ENCODE results near the gene HECTD2. TPM values are rescaled to one million over a fixed set of nuclear protein-coding genes. Genes with fewer than 3 reads are reported as not detected.
"Not testable (repeated sequence)": the region's sequence is repeated elsewhere in the genome, so short reads cannot be mapped to it uniquely, and the experiment has no call there.

Gene HECTD2
- total RNA-seq, 2 donors from 2014 or later = 18.7 to 22.8 TPM

DNA sequence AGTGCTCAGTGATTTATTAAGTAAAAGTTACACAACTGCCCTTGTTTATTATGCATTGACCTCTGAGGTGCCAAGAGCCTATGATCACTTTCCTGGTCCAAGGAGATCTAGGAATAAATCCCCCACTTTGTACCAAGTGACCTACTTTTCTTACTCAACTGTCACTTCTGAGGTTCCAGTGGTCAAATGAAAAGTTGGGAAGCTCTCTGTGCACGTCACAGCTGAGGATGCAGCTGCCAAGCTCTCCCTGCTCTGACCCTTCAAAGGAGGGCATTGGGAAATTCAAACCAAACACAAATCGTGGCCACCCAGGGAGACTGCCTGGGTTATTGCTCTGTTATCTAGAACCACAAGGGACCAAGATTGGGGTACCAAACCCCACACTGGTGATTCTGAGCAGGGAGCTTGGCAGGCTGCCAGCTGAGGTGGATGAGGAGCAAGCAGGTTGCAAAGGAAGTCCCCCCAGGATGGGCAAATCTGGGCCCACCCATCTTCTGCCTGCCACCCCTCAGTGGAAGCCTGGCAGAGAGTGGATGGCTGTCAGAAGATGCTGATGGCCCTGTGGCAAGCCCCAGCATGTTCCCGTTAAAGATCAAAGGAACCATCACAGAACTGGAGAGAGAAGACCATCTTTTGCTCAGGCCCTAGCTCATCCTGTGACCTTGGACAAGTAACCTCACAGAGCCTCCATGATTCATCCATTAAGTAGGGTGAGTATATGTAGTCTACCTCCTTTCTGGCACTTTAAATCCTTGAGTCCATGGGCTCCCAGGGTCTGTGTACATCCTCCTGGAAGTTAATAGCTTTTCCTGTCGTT is 116.0 kb downstream of the HECTD2 start:
- 69% methylated on average over 4 of the region's 4 CpGs for WGBS
- intact Hi-C loops (cut with DNase I) = no loop called here
- no peak overlapping the region for H3K27ac ChIP-seq
- no peak overlapping the region for H3K4me3 ChIP-seq
- no peaks in the 10 kb centered on the region for H3K9me3 ChIP-seq
- DNase-seq (ENCODE audit: low spot score) = no peak
- H3K27me3 ChIP-seq (replicated peaks; ENCODE audit: insufficient read depth) = no peaks in the 10 kb centered on the region
- H3K4me1 ChIP-seq (replicated peaks) = no peaks in the 10 kb centered on the region
- no peaks in the 10 kb centered on the region for H3K36me3 ChIP-seq
- TF ChIP-seq, protein P1, sequence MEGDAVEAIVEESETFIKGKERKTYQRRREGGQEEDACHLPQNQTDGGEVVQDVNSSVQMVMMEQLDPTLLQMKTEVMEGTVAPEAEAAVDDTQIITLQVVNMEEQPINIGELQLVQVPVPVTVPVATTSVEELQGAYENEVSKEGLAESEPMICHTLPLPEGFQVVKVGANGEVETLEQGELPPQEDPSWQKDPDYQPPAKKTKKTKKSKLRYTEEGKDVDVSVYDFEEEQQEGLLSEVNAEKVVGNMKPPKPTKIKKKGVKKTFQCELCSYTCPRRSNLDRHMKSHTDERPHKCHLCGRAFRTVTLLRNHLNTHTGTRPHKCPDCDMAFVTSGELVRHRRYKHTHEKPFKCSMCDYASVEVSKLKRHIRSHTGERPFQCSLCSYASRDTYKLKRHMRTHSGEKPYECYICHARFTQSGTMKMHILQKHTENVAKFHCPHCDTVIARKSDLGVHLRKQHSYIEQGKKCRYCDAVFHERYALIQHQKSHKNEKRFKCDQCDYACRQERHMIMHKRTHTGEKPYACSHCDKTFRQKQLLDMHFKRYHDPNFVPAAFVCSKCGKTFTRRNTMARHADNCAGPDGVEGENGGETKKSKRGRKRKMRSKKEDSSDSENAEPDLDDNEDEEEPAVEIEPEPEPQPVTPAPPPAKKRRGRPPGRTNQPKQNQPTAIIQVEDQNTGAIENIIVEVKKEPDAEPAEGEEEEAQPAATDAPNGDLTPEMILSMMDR (IDR thresholded peaks at IDR 0.05) = no peak
- TF ChIP-seq POLR2A (IDR thresholded peaks at IDR 0.05) (no peak), POLR2AphosphoS5 (IDR thresholded peaks at IDR 0.05) (no peak)

DNA sequence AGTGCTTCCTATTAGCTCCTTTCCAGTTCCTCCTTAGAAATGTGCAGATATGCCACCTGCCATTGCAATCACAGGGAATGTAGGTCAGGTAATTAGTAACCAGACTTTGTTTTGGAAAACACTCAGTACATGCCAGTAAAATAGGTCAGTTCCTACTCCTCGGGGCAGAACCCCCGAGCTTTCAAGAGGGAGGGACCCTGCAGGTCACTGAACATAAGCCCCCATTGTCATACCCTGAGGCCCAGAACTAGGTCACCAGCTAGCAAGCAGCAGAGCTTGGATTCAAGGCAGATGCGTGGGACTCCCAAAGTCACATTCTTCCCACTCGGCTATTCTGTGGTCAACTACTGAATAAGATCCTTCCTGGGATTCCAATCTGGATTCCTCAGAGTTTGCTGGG is 117.9 kb downstream of the HECTD2 start:
- intact Hi-C loops (cut with DNase I) = no loop called here
- no peak for DNase-seq (ENCODE audit: low spot score)
- Histone ChIP-seq H3K36me3 (no peaks in the 10 kb centered on the region), H3K4me1 (replicated peaks) (no peaks in the 10 kb centered on the region), H3K4me3 (no peak overlapping the region), H3K9me3 (no peaks in the 10 kb centered on the region), H3K27ac (no peak overlapping the region), H3K27me3 (replicated peaks; ENCODE audit: insufficient read depth) (no peaks in the 10 kb centered on the region)
- WGBS = 80% methylated on average over 4 of the region's 4 CpGs
- TF ChIP-seq POLR2AphosphoS5 (IDR thresholded peaks at IDR 0.05) = no peak
- TF ChIP-seq POLR2A (IDR thresholded peaks at IDR 0.05) = no peak
- TF ChIP-seq, protein P1 (IDR thresholded peaks at IDR 0.05) = no peak

DNA sequence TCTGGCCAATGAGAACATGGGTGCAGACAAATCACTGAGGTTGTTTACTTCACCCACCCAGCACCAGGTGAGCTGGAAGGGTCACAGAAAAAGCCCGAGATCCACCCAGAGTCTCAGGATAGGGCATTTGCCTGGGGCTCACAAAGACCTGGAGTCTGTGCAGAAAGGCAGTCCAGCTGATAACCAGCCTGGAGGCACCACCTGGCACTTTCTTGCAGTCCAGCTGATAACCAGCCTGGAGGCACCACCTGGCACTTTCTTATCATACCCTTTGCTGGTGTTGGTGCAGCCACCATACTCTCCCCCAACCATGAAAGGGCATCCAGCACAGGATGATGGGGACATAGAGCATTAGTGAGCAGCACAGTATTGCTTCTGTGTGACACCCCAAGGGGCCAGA is 118.6 kb downstream of the HECTD2 start:
- no peaks in the 10 kb centered on the region for H3K9me3 ChIP-seq
- no peaks in the 10 kb centered on the region for H3K36me3 ChIP-seq
- WGBS = 100% methylated on average over 1 of the region's 1 CpG
- H3K27ac ChIP-seq = no peak overlapping the region
- no peaks in the 10 kb centered on the region for H3K4me1 ChIP-seq (replicated peaks)
- H3K27me3 ChIP-seq (replicated peaks; ENCODE audit: insufficient read depth) = no peaks in the 10 kb centered on the region
- DNase-seq (ENCODE audit: low spot score) = no peak
- intact Hi-C loops (cut with DNase I) = no loop called here
- TF ChIP-seq, protein P1 (IDR thresholded peaks at IDR 0.05) = no peak
- TF ChIP-seq POLR2AphosphoS5 (IDR thresholded peaks at IDR 0.05) = no peak
- TF ChIP-seq POLR2A (IDR thresholded peaks at IDR 0.05) = no peak
- H3K4me3 ChIP-seq = no peak overlapping the region

DNA sequence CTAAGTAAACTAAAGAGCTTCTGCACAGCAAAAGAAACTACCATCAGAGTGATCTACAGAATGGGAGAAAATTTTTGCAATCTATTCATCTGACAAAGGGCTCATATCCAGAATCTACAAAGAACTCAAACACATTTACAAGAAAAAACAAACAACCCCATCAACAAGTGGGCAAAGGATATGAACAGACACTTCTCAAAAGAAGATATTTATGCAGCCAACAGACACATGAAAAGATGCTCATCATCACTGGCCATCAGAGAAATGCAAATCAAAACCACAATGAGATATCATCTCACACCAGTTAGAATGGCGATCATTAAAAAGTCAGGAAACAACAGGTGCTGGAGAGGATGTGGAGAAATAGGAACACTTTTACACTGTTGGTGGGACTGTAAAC is 124.6 kb downstream of the HECTD2 start:
- H3K9me3 ChIP-seq; H3K27ac ChIP-seq; H3K4me3 ChIP-seq; H3K27me3 ChIP-seq (replicated peaks; ENCODE audit: insufficient read depth); DNase-seq (ENCODE audit: low spot score); intact Hi-C loops (cut with DNase I); H3K36me3 ChIP-seq; H3K4me1 ChIP-seq (replicated peaks): not testable (repeated sequence)
- WGBS = no CpG with 5 or more reads among the region's 1 CpG

DNA sequence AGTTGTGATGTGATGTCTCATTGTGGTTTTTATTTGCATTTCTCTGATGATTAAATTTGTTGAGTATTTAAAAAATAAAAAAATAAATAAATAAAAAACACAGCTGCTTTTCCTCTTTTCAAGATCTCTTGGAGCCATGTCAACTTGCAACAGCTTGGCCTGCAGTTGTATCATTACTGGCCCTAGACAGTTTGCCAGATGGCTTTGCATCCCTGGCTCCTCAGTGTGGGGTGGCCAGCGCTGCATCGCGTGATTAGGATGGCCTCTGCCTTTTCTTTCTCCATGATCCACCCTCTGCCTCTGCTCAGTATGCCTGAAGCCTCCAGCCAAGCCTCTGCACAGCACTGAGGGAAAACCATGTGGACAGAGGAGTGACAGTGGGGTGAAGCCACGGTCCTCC is 126.0 kb downstream of the HECTD2 start:
- no peaks in the 10 kb centered on the region for H3K4me1 ChIP-seq (replicated peaks)
- DNase-seq (ENCODE audit: low spot score) = no peak
- no peaks in the 10 kb centered on the region for H3K9me3 ChIP-seq
- intact Hi-C loops (cut with DNase I) = no loop called here
- no peaks in the 10 kb centered on the region for H3K27me3 ChIP-seq (replicated peaks; ENCODE audit: insufficient read depth)
- no peak overlapping the region for H3K4me3 ChIP-seq
- no peak overlapping the region for H3K27ac ChIP-seq
- 53% methylated on average over 4 of the region's 4 CpGs for WGBS
- H3K36me3 ChIP-seq = no peaks in the 10 kb centered on the region
- TF ChIP-seq, protein P1 (IDR thresholded peaks at IDR 0.05) = no peak
- TF ChIP-seq POLR2AphosphoS5 (IDR thresholded peaks at IDR 0.05) (no peak), POLR2A (IDR thresholded peaks at IDR 0.05) (no peak)
